ENCODE measurements around the gene PGLYRP1. TPM values are rescaled to one million over a fixed set of nuclear protein-coding genes. Genes with fewer than 3 reads are reported as not detected.

Gene PGLYRP1
- total and polyA plus RNA-seq, 2 of the 13 experiments (the other 11 are each of a cell fraction or from before 2014, with no cell fraction given) = not detected

GRCh38 chr19:46049597-46049996 lies 26.7 kb upstream of the PGLYRP1 start:
- Histone ChIP-seq H3K27ac (ENCODE audit: extremely low read length, insufficient read depth, low read length) (no peak overlapping the region), H3K9me3 (ENCODE audit: low read length) (no peaks in the 10 kb centered on the region), H3K9ac (ENCODE audit: insufficient read depth, low read depth, low read length) (no peak overlapping the region), H4K20me1 (ENCODE audit: insufficient read depth, low read length) (no peaks in the 10 kb centered on the region), H3K79me2 (ENCODE audit: insufficient read depth, low read length) (no peaks in the 10 kb centered on the region), H3K4me2 (ENCODE audit: low read depth, low read length) (no peak overlapping the region), H3K4me3 (replicated peaks in 1 of 3; ENCODE audit: insufficient read depth in 1 of 3, low read depth in 2 of 3, low read length in 3 of 3) (no peak overlapping the region), H3K27me3 (ENCODE audit: control insufficient read depth in 1 of 2, insufficient read depth in 2 of 2, low read length in 2 of 2) (no peaks in the 10 kb centered on the region; a peak in 1 of 5 replicates), H2AFZ (ENCODE audit: low read length) (no peak overlapping the region), H3K36me3 (replicated peaks in 1 of 2; ENCODE audit: control insufficient read depth in 1 of 2, insufficient read depth in 2 of 2, low read length in 2 of 2) (no peaks in the 10 kb centered on the region), H3K4me1 (ENCODE audit: insufficient read depth, low read length) (peaks cover 6% of the 10 kb centered on the region; the same call in 1 of the 2 replicates)
- WGBS (ENCODE audit: low lambda C conversion rate) = 47% methylated on average over 7 of the region's 7 CpGs
- no peak for DNase-seq (ENCODE audit: low spot score)
- no peak for FAIRE-seq
- intact Hi-C loops (cut with micrococcal nuclease; ENCODE audit: unreplicated experiment) = no loop called here
- no TSS peak for BruUV-seq (replicated peaks)
- no peak for TF ChIP-seq ZNF569 (CRISPR knock-in tag; IDR thresholded peaks at IDR 0.05; ENCODE audit: borderline replicate concordance)
- no peak for TF ChIP-seq SRSF4 (IDR thresholded peaks at IDR 0.05; ENCODE audit: low read depth, low read length, poor library complexity, severe bottlenecking)
- TF ChIP-seq FOXO4 (CRISPR knock-in tag; conservative IDR thresholded peaks at IDR 0.05) = no peak
- TF ChIP-seq ZBTB8A (CRISPR knock-in tag; IDR thresholded peaks at IDR 0.05; ENCODE audit: borderline replicate concordance, low read depth) = no peak
- TF ChIP-seq CTCF (CRISPR knock-in tag; IDR thresholded peaks at IDR 0.05) = peak; percentile 52
- peak; percentile 89 for TF ChIP-seq ZNF574 (CRISPR knock-in tag; IDR thresholded peaks at IDR 0.05)
- TF ChIP-seq NKX3-1 (CRISPR knock-in tag; IDR thresholded peaks at IDR 0.05) = no peak
- no peak for TF ChIP-seq PHB2 (IDR thresholded peaks at IDR 0.05; ENCODE audit: partially characterized antibody)
- ChIA-PET CTCF (ENCODE audit: low intra/inter-chr PET ratio, low total read pairs) (no interaction called here), POLR2A (no interaction called here)
- ATAC-seq = peak; percentile 33; the same call in 1 of the 3 replicates
- in situ Hi-C loops (cut with HindIII; ENCODE audit: extremely low pct_ligation_motif_present, low pct_unique_long_range_greater_than_20kb) = no loop called here

All from HepG2 (cell line).